GM19324 (cell line): Measurements from ENCODE around the gene SHROOM1.

Source experiments
- ATAC-seq: cut with Tn5 transposase; IDR thresholded peaks from one replicate; pipeline ENCODE4 v1.9.1; 2021; ENCODE audit warnings: mild to moderate bottlenecking, moderate library complexity; ENCODE audit not compliant: unreplicated experiment, low FRiP score

SHROOM1 gene

DNA sequence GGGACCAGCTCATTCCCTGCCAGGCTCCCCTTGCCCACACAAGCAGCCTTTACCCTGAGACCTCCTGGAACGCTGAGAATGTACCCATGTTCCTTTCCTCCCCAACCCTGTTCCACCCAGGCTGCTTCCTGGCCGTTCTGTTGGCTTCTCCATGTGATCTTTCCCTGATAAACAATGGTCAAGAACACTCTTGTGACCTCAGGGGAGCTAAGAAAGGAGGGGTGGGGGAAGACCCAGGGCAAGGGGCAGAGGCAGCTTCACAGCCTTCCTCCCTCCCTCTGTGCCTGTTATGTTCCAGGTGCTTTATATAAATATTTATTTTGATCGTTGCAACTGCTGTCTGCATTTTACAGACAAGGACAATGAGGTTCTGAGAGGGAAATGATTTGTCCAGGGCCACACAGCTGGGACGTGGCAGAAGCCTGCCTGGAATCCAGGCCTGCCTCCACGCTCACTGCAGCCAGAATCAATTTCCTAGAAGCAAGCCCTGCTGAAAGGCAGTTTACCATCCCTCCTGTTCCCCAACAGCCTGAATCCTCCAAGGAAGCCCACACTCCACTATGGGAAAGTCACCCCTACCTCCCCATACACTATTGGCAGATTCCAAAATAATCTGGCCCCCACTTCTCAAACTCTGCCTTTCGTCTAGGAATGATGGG is 3.9 kb downstream of the SHROOM1 start:
- ATAC-seq: no peak

DNA sequence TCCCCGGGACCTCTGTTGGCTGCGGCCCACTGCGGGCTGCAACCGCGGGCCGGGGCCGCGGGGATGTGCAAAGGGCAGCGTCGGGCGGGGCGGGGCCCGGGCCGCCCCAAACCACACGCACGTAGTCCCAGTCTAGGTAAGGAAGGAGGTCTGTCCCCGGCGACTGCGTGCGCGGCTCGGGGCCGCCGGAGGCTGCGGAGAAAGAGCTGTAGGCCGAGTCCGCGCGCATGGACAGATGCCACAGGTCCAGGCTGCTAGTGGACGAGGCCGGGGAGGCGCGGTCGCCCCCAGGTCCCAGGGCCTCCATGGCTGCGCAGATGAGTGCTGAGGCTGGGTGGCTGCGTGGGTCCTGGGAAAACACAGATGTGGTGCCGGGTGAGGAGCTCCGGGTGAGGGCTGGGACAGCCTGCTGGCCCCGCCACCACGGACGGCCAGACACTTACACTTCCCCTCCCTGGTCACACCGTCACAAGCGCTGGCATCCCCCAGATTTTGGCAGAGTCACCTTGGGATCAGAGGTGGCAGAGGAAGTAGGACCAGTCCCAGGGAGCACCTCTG is 4.5 kb downstream of the SHROOM1 start:
- no peak for ATAC-seq

DNA sequence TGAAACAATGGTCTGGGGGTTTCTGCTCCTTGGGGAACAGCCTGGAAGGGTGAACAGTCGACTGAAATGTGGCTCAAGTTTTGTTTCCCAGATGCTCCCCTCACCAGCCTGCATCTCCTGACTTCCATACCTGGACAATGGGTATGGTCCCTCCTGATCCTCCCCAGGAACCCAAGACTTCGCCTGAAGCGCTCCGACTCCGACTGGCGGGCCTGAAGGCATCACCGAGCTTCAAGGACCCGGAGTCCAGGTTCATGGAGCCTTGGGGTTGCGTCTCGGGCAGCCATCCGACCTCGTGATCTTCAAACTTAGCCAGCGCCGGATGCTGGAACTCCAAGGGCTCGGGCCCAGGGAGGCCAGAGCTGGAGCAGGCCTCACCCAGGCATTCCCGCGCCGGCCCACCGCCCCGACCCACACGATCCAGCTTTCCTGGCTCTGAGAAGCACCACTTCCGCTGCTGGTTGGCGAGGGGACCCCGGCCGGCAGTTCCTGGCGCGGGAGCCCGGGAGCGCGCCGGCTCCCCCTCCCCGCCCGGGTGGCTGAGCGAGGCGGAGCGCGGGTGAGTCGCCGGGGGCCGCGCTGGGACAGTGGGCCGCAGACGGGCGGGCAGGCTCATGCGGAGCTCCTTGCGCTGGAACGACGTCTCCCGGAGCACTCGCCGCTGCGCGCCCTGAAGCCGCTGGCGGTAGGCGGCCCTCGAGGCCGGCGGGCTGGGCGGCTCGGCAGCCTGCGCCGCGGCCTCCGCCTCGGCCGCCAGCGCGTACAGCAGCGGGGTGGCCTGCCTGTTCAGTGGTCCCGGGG is 5.2 kb downstream of the SHROOM1 start:
- no peak for ATAC-seq

DNA sequence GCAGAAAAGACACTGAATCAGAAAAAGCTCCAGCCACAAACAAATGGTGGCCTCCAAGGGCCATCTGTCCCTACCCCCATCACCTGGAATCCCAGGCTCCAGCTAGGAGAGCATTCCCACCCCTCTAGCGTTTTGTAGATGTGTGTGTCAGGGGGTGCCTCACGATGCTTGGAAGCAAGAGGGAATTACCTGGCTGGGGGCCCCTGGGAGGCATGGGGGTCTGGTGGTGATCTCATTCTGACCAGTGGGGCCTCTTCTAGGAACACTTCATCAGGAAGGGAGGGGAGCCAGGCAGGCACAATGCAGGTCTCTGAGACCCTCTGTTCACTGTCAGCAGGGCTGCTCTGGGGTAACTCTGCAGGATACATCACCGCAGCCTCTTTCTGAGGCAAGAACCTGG is 6.0 kb downstream of the SHROOM1 start:
- ATAC-seq: no peak

DNA sequence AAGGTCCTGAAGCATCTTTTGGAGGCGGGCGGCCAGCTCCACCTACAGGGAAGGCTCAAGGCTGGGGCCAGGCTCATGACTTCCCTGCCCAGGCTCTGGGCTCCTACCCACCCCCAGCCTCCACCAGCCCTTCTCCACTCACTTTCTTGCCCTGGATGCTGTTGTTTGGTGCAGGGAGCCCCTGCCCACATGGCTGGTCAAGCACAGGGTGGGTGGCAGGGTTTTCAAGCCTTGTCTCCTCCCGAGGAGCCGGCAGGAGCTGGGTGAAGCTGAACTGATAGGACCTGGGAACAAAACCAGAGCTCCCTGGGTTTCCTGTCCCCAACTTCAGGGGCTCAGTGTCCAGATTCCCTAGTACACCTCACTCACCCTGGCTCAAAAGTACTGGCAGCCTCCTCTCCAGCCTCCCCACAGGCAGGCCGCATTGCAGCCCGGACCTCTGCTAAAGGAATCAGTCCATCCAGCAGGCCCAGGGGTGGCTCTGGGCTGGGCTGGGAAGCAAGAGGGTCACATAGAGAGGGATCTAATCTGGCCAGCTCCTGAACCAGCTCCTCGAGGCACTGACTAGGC is 6.9 kb downstream of the SHROOM1 start:
- no peak for ATAC-seq

DNA sequence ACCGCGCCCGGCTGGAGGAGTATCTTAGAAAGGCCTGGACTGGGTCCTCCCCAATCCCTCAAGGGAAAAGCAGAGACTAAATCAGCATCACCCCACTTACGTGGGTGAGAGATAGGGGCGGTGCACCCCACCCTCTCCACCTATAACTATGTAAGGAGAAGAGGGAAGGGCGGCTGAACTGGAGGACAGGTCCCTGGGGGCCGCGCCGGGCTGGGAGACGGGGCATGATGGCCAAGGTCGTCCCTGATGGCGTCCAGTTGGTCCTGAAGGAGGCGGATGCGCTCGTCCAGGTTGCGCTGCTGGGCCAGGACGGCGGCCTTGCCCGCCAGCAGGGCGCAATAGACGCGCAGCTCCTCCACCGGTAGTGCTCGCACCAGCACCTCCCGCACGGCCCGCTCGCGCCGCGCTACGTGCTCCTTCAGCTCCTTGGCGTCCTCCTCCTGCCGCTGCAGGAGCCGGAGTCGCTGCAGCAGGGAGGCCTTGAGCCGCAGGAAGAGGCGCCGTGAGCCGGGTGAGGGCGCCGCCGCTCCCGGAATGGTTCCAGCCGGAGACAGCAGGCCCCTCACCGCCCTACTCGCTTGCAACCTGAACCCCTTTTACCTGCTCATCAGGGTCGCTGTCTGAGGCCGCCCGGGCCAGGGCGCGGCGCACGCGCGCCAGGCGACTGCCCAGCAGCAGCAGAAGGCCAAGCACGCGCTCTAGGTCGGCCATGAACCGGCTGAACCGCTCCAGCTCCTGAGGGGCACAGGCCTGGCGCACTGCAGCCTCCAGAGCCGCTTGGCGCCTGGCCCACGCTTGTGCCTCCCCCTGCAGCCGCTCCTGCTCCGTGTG is 7.6 kb downstream of the SHROOM1 start:
- ATAC-seq: no peak

- ATAC-seq: no peak
Observed at GRCh38 chr5:132821791-132822190, 8.7 kb downstream of the SHROOM1 start.

DNA sequence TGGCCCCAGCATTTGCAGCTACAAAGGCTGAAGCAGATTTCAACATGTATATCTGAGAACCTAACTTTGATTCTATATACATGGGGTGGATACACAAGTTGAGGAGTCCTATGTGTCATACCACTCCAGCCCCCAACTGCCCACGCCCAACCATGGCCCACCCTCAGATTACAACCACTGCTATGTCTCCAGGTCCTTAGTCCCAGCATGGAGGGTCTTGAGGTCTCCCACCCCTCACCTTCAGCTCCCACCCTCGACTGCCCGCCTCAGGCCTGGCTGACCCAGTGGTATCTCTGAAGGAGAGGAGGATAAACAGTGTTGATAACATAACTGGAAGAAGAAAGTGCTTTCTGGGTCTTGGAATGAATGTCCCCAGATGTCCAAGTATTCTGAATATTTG is 9.1 kb downstream of the SHROOM1 start:
- ATAC-seq: no peak

GRCh38 chr5:132820162-132820754 is 10.2 kb downstream of the SHROOM1 start:
- ATAC-seq: no peak

DNA sequence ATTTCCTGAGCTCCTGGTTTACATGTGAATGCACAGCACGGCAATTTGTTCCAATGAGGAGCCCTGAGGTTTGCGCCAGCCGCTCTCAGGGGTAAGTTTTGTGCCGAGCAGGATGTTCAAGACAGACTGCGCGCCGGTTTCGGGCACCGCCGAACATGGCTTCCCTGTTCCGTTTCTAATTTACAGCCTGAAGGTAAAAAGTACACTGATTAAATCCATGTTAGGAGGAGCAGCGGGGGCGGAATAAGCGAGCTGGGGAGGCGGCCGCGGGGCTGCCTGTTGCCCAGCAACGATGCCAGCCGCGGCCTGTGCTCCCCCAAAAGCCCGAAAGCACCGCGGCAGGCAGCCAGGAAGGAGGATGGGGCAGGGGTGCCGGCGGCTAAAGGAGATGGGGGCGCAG is 11.0 kb downstream of the SHROOM1 start:
- ATAC-seq: no peak

- no peak for ATAC-seq
Observed at GRCh38 chr5:132817011-132817410, 13.4 kb downstream of the SHROOM1 start.

DNA sequence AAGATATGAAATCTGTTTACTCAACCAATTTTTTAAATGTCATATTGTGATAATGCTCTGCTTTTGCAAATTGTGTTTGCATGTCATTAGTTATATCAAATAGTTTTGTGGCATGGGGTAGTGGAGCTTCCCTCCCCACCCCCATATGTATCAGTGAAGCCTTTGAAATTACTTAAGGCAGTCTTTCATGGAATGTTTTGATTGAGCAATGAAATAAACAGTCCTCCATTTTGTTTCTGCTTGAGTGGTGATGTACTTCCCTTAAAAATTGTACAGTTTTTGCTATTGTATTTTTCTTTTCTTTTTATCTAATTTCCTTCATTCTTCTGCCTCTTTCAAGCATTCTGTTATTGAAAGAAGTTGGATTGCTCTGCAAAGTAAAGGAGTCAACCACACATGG is 13.9 kb downstream of the SHROOM1 start:
- no peak for ATAC-seq

GRCh38 chr5:132816083-132816482 is 14.4 kb downstream of the SHROOM1 start:
- no peak for ATAC-seq

DNA sequence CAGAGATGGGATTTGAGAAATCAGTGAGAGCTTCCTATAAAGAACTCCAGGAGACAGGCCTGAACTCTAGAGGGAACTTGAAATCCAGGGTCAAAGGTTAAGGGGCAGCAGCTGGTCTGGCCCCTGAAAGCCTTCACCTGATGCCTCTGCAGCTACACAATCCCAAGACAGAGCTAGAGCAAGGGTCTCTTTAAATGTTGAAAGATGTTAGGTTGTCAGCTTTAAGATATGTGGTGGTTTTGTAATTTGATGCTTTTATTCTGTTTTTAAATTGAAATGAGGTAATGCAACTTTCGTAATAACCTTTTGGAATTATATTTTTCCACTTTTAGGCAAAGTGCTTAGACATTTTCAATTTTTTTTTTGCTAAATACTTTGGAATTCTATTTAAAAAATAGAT is 15.0 kb downstream of the SHROOM1 start:
- ATAC-seq: no peak

GRCh38 chr5:132814503-132815294 is 15.7 kb downstream of the SHROOM1 start:
- no peak for ATAC-seq

DNA sequence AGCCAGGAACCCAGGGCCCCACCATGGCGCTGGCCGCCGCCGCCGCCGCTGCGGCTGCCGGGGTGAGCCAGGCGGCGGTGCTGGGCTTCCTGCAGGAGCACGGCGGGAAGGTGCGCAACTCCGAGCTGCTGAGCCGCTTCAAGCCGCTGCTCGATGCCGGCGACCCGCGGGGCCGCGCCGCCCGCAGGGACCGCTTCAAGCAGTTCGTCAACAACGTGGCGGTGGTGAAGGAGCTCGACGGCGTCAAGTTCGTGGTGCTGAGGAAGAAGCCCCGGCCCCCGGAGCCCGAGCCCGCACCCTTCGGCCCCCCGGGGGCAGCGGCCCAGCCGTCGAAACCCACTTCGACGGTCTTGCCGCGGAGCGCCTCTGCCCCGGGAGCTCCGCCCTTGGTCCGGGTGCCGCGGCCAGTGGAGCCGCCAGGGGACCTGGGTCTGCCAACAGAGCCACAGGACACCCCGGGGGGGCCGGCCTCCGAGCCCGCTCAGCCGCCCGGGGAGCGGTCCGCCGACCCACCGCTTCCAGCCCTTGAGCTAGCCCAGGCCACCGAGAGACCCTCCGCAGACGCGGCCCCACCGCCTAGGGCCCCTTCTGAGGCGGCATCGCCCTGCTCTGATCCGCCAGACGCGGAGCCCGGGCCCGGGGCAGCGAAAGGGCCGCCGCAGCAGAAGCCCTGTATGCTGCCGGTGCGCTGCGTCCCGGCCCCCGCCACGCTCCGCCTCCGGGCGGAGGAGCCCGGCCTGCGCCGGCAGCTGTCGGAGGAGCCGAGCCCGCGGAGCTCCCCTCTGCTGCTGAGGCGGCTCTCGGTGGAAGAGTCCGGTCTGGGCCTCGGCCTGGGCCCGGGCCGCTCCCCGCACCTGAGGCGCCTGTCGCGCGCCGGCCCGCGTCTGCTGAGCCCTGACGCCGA is 16.6 kb downstream of the SHROOM1 start:
- ATAC-seq: no peak

DNA sequence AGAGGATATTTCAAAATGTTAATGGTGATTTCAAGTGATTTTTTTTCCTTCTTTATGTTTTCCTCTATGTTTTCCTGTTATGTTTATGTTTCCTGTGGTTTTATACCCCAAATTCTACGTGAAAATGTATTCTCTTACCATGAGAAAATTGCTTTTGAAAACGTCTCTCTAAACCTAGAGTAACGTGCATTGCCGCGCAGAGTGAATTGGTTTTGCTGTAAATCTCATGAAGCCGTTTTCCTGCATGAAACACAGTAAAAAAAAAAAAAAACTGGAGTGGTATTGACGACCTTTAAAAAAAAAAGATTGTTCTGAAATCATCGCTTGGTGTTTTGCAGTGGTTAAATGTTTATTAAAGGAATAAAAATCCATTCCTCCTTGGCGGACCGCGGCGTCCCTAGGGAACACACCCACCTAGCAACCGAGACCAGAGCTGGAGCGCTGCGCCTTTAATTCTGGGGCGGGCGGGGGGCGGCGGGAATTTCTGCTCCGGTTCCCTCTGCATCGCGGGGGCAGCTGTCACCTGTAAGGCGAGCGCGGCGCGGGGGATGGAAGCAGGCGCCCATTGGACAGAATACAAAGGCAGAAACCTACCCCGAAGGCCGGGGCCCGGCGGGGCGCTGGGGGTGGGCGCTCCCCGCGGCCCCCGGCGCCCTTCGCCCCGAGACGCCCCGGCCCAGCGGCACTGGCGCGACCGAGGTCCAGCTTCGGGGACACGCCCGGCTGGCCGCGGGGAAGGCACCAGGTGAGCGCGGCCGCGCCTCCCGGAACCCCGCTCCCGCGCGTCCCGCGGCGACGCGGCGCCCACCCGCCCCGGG is 17.5 kb downstream of the SHROOM1 start, which contains the start of gene SOWAHA:
SOWAHA (plus strand) TSS at position 522 of the 818 bp plus-strand sequence. CDS start 320 bp downstream, outside the sequence.
- no peak for ATAC-seq
